NCI-H2171 (cell line): ENCODE results near the gene SERPINB10.

ENCODE experiments used
- DNase-seq: peaks from one replicate; lab custom pipeline; 2025; lab: John Stamatoyannopoulos, UW

Gene SERPINB10

DNA sequence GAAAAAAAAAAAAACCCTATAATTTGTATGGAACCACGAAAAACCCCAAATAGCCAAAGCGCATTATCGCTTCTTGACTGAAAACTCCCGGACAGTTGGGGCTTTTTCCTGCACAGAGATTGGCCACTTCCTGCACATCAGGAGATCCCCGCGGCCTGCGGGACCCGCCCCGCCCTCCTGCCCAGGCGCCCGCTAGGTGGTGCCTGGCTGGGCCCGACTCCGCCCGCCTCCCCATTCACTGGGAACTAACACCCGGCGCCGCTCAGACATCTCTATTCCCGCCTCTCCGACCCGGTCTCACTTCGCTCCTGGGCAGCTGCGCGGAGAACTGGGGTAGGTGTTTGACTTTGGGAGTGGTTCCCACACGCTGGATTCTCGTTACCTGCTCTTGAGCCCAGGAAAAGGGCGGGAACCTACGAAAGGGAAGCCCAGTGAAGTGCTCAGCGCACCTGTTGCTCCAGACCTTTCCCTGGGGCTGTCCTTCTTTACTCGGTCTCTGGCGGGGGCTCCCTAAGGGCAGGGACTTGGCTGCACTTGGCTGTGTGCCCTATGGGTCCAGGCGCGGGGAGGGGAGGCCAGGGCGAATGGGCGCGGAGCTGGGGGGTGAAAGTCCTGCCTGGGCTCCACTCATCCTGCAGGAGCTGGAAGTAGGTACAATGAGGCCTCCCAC is 41.4 kb downstream of the SERPINB10 start, which contains the start of gene HMSD:
Gene HMSD, plus strand, starts transcription at position 234 of the 670 bp plus-strand sequence. CDS start 4,155 bp downstream, outside the sequence.
- DNase-seq, result peak; percentile 12

DNA sequence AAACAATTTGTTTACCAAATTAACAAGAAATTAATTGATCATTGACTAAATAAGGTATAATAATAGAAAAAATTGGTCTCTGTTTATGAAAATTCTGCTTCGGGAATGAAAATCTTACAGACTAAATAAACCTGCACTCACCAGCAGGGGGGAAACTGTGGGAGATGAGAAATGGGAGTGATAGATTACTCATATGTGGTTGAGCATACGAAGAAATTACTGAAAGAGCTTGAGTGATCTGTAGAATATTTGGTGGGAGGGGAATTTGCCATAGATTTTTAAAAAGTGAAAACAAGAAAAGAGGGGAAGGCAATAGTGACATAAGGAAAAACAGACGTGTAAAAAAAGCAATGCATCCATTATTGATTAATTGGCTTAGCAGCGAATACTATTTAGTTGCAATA is 43.5 kb downstream of the SERPINB10 start:
- DNase-seq, result no peak

DNA sequence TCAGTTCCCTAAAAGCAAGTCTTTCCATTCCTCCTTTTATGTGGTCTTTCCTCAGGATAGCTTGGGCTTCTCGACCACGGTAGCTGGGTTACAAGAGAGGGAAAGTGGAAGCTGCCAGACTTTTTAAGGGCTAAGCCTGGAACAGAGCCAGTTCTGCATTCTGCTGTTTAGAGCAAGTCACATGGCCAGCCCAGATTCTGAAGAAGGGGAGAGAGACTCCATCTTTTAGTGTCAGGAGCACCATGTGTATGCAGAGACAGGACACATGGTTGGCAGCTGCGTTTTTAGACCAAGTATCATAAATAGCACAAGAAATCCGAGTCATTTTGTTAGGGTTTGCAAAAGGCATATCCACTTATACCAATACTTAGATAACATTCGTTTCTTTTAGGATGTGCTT is 46.1 kb downstream of the SERPINB10 start:
- DNase-seq, result no peak

DNA sequence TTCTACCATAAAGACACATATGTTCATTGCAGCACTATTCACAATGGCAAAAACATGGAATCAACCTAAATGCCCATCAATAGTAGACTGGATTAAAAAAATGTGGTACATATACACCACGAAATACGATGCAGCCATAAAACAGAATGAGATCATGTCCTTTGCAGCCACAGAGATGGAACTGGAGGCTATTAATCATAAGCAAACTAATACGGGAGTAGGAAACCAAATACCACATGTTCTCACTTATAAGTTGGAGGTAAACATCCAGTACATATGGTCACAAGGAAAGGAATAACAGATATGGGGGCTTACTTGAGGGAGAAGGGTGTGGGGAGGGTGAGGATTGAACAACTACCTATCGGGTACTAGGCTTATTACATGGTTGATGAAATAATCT is 49.0 kb downstream of the SERPINB10 start:
- DNase-seq, result no peak

DNA sequence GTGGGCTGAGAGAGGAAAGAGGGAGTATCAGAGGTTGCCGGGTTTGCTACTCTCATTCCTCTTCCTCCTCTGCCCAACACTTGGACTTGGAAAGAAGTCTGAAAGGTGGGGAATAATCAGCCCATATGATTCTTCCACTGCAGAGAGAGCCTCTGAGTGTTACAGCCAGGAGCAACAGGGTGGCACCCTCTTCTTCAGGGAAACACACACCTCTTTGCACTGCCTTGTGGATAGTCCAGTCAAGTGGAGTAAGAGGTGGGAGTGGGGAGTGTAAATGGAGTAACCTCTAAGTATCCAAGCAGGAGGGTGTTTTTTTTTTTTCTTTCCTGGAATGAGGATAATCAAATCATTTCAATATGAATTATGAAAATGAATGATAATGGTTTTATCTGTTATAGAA is 53.1 kb downstream of the SERPINB10 start:
- DNase-seq, result no peak

DNA sequence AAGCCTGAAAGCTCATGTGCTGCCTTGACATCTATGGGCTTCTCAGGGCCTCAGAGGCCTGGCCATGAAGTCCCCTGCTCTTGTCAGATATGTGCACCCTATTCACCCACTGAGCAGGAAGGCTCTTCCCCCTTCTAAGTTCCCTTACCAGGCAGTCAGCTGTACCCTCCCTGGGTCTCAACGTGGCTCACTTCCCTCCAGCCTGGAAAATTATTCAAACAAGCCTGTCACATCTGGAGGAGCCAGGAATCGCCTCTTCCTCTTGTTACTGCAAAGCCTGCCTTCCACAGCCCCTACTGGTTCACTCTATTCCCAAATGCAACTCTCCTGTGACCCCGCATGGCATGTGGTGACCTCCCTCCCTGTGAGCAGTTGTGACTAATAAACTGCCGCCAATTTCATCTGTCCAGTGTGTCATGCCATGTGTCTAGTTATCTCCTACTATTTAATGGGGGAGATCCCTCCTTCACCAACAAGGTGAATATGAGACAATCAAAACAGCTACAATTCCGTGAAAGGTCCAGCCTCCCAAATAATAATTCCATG is 53.8 kb downstream of the SERPINB10 start:
- DNase-seq, result no peak

DNA sequence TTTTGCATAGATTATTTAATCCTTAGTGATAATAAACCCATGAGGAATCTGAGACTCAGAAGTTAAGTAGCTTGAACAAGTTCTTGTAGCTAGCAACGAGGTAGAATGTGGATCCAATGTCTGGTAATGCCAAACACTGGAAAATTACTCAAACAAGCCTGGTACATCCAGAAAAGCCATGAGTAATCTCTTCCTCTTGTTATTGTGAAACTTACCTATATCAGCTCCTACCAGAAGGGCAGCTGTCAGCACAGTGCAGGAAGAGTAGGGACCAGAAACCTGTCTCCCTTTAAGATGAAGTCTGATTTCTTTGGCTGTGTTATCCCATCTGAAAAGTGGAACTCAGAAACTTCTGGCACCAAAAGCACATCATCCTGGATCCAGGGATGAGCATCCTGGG is 54.4 kb downstream of the SERPINB10 start:
- no peak for DNase-seq

DNA sequence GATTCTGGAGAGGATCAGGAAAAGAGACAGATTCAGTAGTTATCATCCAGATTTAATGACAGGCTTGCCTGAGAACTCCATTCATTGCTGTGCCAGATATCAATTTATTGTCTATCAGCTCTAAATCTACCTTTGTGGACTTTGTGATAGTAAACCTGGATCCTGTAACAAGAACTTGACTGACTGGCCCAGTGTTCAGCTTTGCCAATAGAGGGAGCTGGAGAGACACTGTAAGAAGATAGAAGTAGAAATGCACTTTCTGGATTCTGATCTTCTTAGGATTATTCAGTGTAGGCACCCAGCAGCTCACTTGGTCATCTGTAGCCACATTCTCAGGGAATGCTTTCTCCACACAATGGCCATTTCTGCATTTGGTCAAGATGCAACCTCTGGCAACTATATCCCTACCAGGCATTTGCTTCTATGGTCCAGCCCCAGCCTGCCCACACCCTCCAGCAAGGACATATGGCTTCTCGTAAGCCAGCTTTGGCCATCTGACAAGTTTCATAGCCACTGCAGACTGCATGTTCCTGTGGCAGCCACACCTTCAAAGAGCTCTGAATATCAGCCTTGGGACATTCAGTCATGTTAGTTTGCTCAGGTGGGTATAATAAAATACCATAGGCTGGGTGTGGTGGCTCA is 56.0 kb downstream of the SERPINB10 start:
- DNase-seq, result peak; percentile 12

DNA sequence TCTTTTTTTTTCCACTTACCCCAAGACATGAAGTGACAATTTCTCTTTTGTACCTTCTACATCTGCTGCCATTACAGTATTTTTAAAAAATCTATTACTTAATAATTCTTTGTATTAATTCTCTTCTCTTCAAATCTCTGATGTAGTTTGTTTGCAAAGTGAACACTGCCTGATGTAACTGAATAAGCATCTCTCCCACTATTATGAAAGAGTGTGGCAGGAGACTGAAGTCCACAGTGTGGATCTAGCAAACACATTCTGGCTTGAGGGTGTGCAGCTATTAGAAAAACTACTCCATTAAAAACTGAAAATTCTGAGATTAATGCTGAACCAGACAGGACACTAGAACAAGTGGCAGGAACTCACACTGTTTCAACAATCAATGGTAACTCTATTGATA is 57.1 kb downstream of the SERPINB10 start:
- DNase-seq, result no peak

DNA sequence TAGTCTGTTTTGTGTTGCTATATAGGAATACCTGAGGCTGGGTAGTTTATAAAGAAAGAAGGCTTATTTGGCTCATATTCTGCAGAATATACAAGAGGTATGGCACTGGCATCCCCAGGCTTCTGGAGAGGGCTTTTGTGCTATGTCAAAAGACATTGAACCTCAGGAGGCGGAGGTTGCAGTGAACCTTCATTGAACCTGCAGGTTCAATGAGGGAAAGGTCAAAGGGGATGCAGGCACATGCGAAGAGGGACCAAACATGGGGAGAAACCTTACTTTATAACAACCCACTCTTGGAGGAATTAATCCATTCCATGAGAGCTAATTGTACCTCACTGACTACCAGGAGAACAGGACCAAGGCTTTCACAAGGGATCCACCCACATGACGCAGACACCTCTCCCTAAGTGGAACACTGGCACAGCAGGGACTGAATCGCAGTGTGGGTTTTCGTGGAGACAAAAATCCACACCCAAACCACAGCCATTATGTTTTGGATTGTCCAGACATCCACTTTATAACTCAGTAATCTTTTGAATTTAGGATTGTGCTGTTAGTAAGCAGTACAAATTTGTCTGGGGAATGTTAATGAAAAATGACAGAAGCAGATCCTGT is 58.1 kb downstream of the SERPINB10 start:
- no peak for DNase-seq

DNA sequence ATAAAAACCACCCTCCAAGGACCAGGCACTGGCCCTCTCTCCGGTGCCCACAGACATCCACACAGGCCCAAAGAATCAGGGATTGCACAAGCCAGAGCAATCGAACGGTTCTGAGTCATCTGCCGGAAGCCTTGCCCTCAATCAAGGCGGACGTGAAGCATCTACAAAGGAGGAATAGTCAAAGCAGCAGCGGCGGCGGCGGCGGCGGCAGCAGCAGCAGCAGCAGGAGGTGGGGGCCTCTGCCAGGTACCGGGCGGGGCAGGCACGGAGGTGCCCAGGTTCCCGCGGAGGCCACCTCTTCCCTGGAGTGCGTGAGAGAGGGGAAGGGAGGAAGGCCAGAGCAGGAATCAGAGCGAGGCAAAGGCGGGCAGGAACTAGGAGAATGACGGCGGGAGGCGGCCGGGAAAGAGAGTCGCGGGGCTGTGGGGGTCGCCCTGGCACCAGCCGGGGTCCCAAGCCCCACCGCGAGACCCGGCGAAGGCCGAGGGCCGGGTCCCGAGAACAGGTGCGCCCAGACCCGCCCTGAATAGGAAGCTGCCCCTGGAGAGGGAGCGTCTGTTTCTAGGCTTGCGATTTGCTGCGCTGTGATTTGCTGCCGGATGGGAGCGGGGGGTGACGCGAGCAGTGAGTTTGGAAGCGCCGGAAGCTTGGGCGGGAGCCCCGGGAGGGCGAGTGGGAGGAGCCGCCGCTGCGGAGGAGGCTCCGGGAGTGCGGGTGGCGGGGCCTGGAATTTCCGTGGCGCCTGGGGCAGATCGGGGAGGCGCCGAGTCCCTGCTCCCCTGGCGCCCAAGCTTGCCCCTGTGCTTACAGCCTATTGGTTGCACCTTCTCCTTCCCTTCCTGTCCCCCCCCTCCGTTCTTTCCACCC is 62.4 kb downstream of the SERPINB10 start, which contains the start of gene SERPINB8:
Gene SERPINB8, plus strand, starts transcription at position 140 of the 867 bp plus-strand sequence. CDS start 8,228 bp downstream, outside the sequence.
- peak; percentile 88 for DNase-seq

DNA sequence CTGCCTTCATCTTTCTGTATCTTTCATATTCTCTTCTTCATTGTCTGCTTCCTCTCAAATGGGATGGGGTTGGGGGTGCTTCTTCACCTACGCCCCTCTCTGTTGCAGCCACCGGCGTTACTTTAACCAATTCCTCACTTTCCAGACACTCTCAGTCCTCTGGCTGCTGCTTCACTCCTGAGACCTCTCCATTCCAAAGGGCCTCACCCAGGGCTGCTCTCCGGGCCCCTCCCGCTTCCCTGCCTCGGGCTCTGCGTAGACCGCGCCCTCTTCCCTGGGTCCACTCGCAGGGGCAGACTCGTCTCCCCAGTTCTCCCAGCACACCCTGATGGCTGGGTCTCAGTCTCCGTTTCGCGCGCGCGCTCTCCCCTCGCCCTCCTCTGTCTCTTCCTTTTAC is 63.0 kb downstream of the SERPINB10 start:
- no peak for DNase-seq

DNA sequence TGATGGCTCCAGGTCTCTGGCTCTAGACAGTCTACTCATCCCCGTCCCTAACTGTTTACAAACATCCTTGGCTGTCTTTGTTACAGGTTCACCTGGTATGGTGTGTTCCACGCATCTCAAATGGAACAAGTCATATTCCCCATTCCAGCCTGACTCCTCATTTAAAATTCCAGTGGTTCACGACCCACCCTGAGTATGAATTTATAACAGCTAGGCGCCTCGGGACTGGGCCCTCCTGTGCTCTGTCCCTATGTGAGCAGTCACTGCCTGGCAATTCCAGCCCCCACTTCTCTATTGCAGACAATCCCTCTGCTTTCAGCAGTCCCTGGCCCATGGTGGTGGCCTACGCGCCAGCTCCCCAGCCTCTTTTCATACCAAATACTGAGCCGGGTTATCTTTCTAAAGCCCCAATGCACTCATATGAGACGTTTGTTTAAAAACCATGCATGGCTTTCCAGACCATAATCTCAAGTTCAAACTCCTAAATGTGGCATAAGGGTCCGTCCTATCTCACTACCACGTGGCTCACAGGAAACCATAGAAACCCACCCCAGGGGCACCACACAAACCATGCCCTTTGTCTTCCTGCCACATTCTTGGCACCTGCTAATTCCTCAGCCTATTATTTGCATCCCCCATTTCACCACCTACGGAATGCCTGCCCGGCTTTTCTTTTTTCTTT is 63.7 kb downstream of the SERPINB10 start:
- DNase-seq, result no peak

DNA sequence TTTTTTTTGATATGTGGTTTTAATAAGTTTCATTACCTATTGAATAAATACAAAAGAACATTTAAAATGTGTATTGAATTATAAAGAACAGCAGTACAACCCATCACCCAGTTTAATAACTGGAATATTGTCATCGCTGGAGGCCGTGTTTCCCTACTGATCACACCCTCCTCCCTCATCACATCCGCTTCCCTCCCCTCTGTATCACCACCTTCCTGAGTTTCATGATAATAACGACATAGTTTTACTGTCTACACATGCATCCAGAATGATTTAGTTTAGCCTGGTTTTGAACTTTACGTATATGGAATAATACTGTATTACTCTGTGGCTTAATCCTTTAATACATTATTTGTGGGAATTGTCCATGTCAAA is 64.2 kb downstream of the SERPINB10 start:
- no peak for DNase-seq

DNA sequence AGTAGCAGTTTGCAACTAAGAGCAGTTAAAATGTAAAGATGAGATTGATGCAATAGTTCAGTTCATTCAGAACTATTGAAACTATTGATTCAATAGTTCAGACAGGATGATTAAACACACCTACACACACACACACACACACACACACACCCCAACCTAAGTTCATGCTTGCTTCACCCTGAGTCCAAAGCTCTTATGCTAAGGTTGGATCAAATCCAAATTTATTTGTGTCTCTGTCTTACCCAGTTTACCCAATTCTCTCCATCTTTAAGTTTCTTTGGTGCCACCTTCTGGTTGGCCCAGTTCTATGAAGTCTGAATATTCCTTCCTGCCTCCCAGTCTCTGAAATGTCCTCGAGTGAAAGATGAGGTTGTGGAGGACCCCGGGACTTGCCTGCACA is 67.2 kb downstream of the SERPINB10 start:
- DNase-seq, result no peak

DNA sequence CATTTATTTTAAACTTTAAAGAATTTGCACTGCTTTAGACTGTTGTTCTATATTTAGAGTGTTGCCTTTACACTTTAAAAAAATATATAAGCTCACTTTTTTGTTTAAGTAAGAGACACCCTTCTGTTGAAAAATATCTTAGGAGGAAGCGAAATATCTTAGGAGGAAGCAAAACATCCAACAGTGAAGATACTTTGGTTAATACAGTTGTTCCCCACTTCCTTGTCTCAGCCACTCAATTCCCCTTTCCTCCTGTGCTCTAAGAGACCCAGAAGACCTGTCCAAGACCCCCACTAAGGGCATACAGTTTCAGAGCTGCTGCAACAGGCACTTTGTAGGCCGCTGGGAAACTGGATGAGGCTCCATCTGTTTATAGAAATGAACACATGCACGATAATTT is 67.9 kb downstream of the SERPINB10 start:
- DNase-seq, result no peak

DNA sequence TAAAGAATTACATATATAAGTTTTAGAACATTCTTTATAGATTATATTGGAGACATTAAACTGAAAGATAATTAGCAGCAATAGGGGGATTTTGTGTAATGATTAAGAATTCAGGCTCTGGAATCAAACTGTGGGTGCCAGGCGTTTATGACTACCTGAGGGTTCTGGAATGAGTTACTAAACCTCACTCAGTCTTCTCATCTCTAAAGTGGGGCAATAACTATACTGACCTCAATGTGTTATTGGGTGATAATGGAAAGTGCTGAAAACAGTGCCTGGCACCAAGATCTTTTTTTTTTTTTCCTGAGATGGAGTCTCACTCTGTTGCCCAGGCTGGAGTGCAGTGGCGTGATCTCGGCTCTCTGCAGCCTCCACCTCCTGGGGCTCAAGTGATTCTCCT is 69.3 kb downstream of the SERPINB10 start:
- no peak for DNase-seq

DNA sequence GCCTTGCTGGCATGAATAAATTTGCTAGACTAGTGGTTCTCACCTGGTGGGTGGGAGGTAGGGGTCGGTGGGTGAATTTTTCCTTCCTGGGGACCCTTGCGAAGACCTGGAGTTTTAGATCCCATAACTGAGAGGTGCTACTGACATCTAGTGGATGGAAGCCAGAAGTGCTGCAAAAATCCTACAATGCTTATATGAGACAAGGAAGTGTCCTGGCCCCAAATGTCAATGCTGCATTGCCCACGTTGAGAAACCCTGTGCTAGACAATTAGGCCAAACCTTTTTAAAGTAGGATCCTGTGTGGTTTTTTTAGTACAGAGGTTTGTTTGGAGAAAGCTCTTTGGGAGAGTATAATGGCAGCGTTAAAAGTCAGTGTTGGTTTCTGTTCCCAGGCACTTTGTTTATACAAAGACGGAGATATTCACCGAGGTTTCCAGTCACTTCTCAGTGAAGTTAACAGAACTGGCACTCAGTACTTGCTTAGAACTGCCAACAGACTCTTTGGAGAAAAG is 71.7 kb downstream of the SERPINB10 start:
- DNase-seq, result peak; percentile 8

DNA sequence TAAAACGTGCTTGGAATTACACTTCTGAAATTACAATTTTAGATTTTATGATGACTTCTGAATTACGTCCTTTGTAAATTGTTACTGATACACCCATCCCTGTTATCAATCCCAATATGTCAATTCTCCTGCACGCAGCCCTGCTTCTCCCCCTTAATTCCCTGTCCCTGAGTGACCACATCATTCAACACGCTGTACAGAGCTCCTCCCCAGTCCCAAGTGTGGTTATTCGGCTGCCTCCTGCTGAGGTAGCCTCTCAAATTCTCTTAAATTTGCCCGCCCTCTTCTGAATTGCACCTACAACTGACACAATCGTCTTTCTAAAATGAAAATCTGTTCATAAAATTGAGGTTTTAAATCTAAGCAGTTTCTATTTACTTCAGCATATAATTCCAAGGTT is 72.3 kb downstream of the SERPINB10 start:
- DNase-seq, result no peak

DNA sequence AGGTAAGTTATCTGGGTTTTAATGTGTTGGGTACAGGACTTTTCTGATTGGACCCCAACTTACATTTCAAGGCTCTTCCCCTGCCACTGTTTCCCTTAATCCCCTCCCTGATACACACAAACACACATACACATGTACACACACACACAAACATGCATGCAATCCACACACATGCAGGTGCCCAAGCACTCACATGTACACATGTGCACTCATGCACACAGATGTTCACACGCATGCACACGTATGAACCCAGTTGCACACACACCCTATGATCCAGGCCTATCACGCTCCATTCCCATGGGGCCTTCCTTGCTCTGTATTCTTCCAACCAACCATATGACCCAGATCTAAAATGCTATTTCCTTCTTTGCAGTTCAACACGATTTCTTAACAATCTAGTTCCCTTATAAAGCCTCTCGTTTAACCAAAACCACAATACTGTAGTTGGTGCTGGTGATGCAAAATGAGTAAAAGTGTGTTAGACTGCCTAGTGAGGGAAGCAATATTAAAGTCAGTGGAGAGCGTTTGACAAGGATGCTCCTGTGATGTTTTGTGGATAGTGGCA is 73.2 kb downstream of the SERPINB10 start:
- no peak for DNase-seq

DNA sequence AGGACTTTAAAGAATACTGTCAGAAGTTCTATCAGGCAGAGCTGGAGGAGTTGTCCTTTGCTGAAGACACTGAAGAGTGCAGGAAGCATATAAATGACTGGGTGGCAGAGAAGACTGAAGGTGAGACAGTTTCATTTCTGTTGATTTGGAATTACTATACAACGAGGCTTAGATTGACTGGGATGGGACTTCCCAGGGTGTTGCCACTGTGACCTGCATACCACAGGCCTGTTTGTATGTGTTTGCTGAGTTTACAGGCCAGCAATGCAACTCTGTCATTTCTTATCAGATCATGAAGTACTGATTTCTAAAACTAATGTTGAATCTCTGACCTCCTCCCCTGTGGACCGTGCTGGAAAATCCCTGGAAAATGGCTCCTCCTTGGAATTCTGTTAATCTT is 74.0 kb downstream of the SERPINB10 start:
- DNase-seq, result no peak
